ENCODE data around the gene MYBBP1A.
"Not testable (repeated sequence)": the region's sequence is repeated elsewhere in the genome, so short reads cannot be mapped to it uniquely, and the experiment has no call there.

MYBBP1A gene

GRCh38 chr17:4582691-4583090 is 27.5 kb upstream of the MYBBP1A start:
- no peak overlapping the region for H3K27ac ChIP-seq
- TF ChIP-seq CTCF (conservative IDR thresholded peaks at IDR 0.05), result no peak
- TF ChIP-seq ZFX (IDR thresholded peaks at IDR 0.05), result no peak

GRCh38 chr17:4582101-4582501 is 26.9 kb upstream of the MYBBP1A start:
- TF ChIP-seq ZFX (IDR thresholded peaks at IDR 0.05), result no peak
- TF ChIP-seq CTCF (conservative IDR thresholded peaks at IDR 0.05), result no peak
- H3K27ac ChIP-seq, result no peak overlapping the region

GRCh38 chr17:4580291-4580690 is 25.1 kb upstream of the MYBBP1A start:
- TF ChIP-seq ZFX (IDR thresholded peaks at IDR 0.05) (no peak), CTCF (conservative IDR thresholded peaks at IDR 0.05) (no peak)
- H3K27ac ChIP-seq, result no peak overlapping the region

- TF ChIP-seq ZFX (IDR thresholded peaks at IDR 0.05) (no peak), CTCF (conservative IDR thresholded peaks at IDR 0.05) (no peak)
- no peak overlapping the region for H3K27ac ChIP-seq
These were observed 24.5 kb upstream of the MYBBP1A start for GRCh38 chr17:4579678-4580077.

- not testable (repeated sequence) for H3K27ac ChIP-seq
These were observed 23.2 kb upstream of the MYBBP1A start for GRCh38 chr17:4578349-4578748.

GRCh38 chr17:4577386-4577993 is 22.3 kb upstream of the MYBBP1A start:
- TF ChIP-seq CTCF (conservative IDR thresholded peaks at IDR 0.05), result no peak
- no peak for TF ChIP-seq ZFX (IDR thresholded peaks at IDR 0.05)
- H3K27ac ChIP-seq, result no peak overlapping the region

- TF ChIP-seq ZFX (IDR thresholded peaks at IDR 0.05), result no peak
- TF ChIP-seq CTCF (conservative IDR thresholded peaks at IDR 0.05), result no peak
- no peak overlapping the region for H3K27ac ChIP-seq
These were observed 21.6 kb upstream of the MYBBP1A start for GRCh38 chr17:4576729-4577322.

GRCh38 chr17:4576161-4576558 is 21.0 kb upstream of the MYBBP1A start:
- H3K27ac ChIP-seq, result no peak overlapping the region
- TF ChIP-seq ZFX (IDR thresholded peaks at IDR 0.05) (no peak), CTCF (conservative IDR thresholded peaks at IDR 0.05) (no peak)

Data from C4-2B (cell line).